Measurements from ENCODE around the gene SLC24A3.

The SLC24A3 gene

DNA sequence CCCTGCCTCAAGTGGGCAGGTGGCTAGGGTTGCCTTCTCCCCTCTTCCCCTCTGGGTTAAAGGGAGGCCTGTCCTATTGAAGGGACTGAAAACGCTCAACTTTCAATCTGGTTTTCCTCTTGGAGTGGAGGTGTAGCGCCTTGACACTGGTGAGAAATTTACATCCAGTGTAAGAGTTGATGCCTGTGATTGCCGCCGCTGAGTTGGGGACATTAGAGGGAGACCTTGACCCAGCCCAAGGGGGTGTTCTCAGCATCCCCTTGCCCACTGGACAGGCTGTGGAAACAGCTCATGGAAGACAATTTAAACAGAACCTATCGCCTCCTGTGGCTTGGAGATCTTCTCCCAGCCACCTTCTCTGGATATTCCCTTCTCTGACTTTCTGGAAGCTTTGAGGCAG is 61.6 kb downstream of the SLC24A3 start:
- no peak for DNase-seq

DNA sequence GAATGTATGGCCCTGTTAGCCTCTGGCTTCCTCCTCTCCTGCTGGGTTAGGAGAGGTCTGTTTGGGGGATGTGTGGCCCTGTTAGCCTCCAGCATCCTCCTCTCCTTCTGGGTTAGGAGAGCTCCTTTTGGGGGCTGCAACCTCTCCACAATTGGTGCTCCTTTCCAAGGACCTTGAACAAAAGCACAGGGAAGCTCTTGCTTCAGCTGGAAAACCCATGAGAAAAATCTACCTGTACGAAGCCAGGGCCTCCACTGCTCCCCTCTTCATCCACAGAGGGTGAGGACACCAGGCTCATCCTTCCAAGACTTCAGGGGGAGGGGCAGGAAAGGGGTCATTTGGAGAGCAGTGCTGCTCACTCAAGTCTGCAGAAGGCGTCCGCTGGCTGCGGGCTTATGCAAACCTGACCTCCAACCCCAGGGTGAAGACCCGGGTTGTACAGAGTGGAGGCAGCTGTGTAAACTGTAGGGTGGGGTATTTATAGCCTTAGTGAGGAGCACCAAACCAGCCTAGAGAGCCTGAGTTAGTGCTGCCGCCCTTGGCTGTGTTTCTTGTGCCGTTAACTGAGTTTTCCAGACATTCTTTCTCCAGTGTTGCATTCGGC is 62.1 kb downstream of the SLC24A3 start:
- no peak for DNase-seq

DNA sequence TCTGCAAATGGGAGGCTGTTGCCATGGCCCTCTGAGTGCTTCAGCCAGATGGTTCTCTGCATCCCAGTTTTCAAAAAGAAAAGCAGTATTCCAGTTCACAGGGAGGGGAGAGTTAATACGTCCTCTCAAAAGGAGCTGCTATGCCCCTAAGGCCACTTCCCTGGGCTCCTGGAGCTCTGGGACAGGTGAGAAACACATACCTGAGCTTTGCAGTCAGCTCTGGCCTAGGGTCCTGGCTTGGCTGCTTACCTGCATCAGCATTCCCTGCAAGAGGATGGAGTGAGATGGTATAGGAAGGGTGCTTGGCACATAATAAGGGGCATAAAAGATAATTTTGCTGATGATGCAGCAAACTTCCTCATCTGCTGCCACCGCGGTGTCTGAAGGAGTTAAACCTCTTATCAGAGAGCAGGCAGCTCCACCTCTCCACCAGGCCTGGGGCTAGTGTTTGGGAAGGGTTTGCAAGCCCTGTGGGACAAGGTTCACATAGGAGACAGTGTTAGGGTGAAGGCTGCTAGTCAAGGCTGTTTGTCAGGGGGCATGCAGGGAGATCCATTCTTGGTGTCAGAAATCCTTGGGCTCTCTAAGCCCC is 62.7 kb downstream of the SLC24A3 start:
- no peak for DNase-seq

DNA sequence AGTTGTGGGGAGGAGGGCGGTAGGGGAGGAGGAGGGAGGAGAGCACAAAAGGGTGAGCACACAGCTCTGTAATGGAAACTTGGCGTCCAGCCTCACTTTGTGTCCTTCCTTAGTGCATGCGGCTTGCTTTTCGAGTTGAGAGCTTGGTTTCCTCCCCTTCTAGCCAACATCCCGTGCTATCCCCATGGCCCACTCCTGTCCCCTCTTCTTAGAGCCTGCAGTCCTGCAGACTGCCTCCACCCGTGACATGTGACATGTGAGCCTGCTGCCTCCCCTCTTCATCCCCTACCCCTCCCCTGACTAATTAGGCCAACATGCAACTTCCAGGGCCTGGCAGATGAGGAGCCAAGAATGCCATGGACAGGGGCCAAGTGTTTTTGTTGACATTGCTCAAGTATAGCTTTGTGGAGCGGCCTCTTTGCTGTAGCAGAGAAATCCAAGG is 63.2 kb downstream of the SLC24A3 start:
- DNase-seq: peak; percentile 63

DNA sequence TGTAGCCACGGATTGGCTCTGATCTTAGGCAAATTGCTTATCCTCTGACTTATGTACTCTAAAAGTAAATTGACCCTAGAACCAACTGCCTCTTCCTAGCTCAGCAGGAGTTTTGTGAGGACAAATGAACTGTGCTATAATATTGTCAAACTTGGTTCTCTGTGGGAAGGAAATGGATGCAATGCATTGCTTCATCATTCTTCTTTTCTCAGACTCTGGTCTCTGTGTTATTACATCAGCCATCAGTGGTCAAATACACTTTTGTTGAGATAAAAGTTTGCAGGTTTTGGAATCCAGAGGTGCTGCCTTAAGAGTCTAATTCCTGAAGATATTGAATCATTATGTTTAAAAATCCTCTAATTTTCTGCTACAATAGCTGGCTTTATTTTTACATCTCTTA is 64.9 kb downstream of the SLC24A3 start:
- DNase-seq: no peak

DNA sequence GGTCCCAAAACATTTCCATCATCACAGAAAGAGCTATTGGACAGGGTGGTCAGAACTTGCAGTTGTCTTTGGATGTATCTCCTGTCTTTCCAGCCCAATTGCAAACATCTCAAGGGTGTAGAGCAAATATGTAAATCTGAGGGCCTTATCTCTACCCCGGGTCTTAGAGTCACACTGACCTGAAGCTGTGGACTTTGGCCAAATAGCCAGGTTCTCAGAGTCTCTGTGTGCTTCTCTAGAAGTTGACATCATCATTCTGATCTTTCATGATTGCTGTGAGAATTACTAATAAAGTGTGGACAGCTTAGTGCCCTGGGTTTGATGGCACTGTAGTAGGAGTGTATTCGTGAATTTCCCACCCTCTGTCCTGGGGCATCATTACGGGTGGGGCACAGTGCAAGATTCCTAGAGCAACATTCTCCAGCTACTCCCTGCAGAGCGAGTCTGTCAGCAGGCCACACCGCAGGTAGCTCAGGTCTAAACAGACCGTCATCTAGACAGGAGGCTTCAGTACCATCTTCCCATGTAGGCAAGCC is 71.1 kb downstream of the SLC24A3 start:
- DNase-seq: no peak

DNA sequence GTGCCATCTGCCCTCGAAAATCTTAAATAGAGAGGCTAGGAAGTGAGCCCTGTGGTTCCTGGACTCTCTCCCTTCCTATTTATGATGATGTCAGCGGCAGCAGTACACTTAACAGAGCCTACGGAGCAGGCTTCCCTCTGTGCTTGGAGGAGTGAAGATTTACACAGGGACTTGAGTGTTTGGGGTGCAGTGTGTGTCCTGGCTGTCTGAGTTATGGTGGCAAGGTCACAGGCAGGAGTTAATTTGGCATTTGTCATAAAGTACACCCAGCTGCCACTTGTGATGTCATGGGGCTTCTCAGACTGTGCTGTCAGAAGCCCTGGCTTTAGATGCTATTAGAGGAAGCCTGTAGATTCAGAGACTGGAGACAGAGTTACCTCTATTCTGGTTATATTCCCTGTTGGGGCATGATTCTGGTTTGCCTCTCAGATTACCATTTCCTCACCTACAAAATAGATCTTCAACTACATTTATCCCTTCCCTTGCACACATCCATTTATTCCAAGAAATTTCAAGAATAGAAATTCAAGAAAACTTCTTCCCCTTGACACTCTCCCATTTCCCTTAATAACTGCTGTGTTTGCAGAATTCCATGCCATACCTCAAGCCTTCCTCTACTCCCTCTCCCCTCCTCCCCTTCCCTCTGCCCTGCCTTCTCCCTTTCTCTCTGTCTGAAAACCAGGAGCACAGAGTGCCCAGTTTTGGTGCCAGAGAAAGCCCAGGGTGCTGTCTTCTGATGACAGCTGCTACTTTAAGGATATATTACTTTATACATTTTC is 72.1 kb downstream of the SLC24A3 start:
- DNase-seq: no peak

DNA sequence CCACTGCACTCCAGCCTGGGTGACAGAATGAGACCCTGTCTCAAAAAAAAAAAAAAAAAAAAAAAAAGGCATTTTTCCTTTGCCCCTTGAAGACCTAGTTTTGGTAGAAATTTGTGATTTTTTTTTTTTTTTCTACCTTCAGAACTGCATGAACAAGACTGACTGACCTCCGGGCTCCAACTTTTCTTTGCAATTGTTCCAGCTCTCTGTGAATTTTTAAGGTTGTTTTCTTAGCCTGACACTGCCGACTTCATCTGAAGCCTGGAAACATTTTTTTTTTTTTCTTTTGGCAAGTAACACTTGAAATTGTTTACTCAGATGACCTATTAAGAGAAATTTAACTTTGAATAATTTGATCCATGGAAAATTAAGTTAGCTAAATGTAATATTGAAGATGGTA is 73.0 kb downstream of the SLC24A3 start:
- DNase-seq: no peak

DNA sequence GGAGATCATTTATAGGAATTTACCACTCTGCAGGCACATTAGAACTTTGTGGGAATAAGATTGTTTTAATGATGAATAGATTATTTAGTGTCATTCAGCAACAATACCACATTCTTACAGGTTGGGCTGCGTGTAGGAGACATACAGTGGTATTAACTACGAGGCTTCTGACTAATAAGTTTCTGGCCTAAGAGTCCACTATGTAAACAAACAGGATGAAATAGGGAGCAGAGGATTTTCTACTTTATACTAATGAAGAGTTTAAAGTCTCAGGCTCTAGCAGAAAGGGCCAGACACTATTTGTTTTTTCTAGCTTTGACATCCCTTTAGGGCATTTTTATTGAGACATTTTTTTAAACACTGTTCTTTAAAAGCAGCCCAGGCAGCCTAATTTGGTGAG is 75.6 kb downstream of the SLC24A3 start:
- DNase-seq: no peak

DNA sequence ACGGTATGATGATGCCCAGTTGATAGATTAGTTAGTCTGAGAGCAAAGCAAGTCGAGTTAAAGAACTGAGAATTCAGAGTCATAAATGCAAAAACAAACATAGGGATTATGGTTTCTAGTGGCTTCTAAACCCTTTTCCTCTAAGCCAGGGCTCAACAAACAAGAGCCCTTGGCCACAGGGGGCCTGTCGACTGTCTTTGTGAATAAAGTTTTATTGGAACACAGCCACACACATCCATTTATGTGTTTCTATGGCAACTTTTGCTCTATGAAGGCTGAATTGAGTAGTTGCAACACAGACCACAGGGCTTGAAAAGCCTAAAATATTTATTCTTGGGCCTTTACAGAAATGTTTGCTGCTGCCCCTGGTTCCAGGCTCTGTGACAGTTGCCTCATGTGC is 76.2 kb downstream of the SLC24A3 start:
- no peak for DNase-seq

DNA sequence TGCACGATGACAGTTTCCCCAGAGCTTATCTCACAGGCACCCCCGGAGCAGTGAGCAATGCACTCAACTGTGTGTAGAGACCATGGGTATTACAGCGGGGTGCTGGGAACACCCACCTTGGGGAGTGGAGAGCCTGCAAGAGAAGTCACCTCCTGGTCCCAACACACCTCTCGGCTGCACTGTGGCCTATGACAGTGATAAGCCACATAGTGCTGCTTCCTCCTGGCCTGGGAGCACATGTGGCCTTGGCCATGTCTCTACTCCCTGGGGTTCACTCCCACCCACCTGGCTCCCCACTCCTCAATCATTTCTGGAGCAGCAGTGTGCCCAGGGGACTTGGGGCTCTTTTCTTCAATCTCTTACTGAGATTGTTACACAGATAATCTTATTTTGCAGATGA is 77.0 kb downstream of the SLC24A3 start:
- DNase-seq: no peak

DNA sequence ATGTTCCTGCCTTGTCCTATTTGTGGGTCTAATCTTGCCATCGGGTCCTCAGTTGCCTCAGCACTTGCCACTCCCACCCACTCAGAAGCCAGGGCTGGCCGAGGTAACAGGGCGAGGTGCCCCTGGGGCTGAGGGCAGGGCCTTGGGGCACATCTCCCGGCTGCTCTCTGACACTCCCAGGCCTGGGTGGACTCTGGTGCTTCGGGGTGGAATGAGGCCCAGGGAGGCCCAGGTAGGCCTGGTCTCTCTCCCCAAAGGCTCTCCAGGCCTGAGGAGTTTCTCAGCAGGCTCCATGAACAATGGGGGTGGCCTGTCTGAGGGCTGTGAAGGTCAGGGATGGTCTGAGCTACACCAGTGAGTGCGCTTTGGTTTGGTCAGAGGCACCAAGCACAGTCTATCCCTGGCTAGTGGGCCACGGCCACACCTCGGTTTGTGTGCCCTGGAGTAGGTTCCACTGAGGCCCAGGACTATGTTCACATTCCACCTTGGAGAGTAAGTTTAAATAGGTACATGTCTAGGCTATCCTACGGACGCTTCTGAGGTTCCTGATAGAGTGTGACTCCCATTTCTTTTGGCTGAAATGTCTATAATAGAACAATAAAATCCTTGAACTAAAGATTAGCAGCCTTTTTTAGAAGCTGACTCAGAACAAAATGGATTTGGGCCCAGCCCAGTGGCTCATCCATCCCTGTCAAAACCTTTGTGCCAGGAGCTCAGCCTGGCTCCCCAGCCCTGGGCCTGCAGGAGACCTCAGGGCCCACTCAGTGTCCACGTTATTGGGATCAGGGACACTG is 78.8 kb downstream of the SLC24A3 start:
- DNase-seq: no peak

DNA sequence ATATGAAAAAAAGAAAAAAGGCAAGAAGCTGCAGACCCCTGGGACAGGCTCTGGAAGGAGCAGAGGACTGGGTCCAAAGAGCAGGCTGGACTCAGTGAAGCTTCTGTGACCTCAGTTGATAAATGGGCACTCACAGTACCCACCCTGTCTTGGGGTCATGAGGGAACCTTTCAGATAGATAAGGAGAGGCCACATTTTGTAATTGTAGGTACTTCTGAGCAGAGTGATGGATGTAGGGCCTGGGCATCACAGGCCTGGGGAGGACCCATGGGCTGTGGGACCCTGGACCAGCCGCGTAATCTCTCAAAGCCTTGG is 79.3 kb downstream of the SLC24A3 start:
- no peak for DNase-seq

DNA sequence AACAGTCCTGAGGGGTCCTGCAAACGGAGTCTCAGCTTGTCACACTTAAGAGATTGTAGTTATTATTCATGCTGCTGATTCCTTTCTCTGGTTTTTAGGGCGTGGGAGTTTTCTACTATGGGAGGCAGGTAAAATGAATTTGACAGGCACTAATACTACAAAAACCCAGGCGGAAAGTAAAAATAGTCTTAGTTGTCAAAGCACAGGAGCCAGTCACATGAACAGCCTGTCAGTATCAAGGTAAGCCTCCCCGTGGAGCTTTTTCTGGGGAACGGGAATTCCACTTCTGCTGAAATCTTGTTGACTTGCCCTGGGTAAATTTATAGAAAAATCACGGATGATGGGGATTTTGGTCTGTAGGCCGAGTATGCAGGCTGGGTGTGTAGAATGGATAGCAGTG is 79.8 kb downstream of the SLC24A3 start:
- no peak for DNase-seq

DNA sequence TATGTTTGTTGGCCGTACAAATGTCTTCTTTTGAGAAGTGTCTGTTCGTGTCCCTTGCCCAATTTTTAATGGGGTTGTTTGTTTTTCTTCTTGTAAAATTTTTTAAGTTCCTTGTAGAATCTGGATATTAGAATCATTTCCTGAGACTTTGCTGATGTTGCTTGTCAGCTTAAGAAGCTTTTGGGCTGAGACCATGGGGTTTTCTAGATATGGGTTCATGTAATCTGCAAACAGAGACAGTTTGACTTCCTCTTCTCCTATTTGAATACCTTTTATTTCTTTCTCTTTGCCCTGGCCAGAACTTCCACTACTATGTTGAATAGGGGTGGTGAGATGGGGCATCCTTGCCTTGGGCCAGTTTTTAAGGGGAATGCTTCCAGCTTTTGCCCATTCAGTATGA is 82.6 kb downstream of the SLC24A3 start:
- no peak for DNase-seq

DNA sequence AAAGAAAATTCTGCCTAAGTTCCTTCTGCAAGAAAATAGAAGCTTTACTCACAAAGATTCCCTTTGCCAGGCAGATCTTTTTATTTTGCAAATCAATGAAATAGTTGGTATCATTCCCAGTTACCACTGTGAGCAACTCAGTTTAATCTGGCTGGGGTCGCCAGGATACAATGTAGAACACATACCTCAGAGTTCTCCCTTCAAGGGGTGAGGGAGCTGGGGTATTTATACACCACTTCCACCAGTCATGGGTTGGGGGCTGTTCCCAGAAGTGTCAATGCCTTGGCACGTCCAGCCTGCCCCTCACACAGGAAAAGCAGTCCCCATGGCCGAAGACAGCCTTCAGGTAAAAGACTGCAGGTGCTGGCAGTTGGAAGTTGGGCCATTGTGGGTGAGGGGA is 86.2 kb downstream of the SLC24A3 start:
- no peak for DNase-seq

DNA sequence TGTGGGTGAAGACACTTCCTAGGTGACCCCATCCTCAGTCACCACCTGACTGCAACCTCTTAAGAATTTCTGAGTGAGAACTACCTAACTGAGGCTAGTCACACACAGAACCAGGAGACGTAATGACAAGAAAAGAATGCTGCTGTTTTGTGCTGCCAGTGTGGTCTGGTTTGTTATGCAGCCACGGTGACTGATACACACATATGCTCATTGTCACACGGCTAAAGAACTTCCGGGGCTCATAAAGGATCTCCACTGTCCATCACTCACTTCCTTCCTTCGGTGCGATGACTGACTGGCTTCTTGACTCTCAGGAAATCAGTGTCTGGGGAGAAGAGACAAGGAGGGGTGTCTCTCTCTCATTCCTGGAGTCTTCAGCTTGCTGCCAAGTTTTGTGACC is 88.0 kb downstream of the SLC24A3 start:
- no peak for DNase-seq

DNA sequence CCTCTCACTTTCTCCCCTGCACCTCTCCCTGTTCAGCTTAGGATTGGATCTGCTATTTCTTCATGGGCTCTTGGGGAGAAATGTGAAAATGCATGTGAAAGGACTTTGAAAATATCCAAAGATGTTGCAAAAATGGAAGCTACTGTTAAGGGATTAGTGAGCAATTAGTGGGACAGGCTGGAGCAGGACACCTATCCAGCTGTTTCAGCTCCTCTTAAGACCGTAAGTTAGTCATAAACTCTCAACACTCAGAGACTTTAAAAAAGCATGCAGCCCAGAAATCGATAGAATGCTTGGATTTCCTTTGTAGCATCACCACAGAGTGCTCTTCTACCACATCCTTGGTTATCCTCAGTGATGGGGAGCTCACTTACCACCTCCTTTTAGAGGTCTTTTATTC is 88.7 kb downstream of the SLC24A3 start:
- no peak for DNase-seq

DNA sequence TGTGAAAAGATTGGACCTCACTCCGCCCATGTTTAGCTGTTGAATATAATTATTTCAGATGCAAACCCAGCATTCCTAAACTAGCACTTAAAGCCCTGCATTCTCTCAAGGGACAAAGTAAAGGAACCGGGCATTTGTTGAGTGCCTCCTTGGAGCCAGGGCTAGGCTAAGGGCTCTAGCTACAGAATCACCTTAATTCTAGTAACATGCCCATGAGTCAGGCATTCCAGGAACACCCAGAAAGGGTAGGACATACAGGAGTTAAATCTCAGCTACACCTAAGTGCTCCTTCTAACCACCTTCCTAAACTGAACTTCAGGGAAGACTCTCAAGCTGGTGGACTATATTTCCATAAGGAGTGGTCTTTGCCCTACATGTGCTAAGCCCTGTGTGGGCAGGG is 89.4 kb downstream of the SLC24A3 start:
- no peak for DNase-seq

DNA sequence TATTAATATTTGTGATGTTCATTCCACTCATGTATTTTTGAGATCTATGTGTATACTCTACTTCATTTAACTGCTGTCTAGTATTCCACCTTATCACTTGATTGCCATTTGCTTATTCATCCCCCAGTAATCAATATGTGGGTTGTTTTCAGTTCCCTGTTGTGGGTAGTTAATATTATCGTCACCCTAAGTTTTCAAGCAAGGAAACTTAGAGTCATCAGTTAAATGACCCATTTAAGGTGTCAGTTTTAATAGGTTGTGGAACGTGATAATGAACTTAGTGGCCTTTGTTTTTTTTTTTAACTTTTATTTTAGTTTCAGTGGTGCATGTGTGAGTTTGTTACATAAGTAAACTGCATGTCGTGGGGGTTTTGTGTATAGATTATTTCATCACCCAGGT is 90.3 kb downstream of the SLC24A3 start:
- no peak for DNase-seq

DNA sequence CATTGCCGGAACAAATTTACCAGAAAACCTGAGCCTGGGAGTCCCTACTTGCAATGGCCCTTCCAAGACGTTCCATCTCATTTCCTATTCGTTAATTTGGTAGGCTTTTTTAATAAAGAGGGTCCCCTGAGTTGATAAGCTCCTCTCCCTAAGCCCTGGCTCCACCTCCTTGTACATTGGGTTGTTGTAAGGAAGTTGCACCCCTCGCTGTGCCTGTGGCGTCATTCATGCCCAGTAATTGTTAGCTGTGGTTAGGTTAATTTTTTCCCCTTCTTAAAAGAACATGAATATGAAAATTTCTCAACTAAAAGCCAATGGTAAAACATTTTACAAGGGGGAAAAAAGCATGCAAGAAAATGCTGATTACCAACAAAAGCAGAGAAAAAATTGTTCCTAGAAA is 91.9 kb downstream of the SLC24A3 start:
- no peak for DNase-seq

DNA sequence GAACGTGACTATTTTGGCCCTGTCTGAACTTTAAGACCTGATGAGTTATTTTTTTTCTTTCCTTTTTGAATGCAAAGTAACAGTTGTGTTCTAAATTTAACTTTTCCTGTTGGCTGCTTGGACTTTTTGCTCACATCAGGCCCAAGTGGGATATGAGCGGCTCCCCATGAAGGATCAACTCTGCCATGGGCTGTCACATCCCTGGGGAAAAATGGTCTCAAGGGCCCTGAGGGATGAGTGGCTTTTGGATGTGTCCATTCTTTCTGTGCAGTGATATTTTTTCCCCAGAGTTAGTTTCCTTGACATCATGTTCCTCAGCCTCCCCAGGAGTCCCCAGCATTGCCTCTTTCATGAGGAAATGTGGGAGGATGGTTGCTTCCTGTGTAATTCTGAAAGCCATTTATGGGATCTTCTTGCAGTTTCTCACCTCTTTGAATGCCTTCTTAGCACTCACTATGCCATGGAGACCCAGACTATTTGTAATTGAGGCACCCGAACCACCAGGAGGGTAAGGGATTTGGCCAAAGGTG is 92.5 kb downstream of the SLC24A3 start:
- DNase-seq: no peak

DNA sequence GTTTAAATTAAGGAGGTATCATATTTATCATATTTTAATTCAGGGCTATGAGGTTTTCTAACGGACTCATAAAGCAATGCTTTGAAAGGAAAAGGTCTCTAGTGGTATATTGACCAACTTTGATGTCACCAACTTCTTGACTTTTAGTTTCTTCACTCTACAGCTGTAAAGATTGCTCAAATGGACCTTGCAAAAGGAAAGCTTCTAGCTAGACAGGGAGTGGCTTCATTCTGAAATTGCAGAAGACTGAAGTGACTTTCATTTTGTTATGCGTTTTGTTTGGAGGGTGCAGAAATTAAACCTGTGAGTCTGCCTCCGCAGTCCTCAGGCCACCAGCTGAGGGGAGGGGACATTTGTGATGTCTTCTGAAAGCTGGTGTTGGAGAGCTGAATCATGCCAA is 95.7 kb downstream of the SLC24A3 start:
- DNase-seq: no peak

Data from NCI-H69 (cell line).